Adipose tissue (tissue), 3 donors: ENCODE data around the gene ERFE. TPM values are rescaled to one million over a fixed set of nuclear protein-coding genes. Genes with fewer than 3 reads are reported as not detected.

Source experiments
- H3K27ac ChIP-seq: one replicate; pipeline ENCODE4 v1.5.1; 2013; ENCODE audit warnings: low read depth, low read length
- WGBS, 3 donors: extraction: QIAGEN DNeasy Blood & Tissue Kit; methylation state at CpG; one replicate each; pipeline ENCODE4 v1.1.7; 2013; 5-methylcytosine and 5-hydroxymethylcytosine counted together
- polyA plus RNA-seq, 3 donors: library from polyadenylated mRNA; stranded (reverse); fragments of 200-250 nt; gene quantifications; one replicate each; pipeline ENCODE4 v1.2.3, GENCODE V29; 2013
- donor health status: healthy with polysubstance abuse.
- donor health status: Bipolar disorder and iron deficiency.
- donor health status: healthy.

ERFE gene
- polyA plus RNA-seq, 3 donors, result 0.41 to 2.1 TPM; not detected in 1

DNA sequence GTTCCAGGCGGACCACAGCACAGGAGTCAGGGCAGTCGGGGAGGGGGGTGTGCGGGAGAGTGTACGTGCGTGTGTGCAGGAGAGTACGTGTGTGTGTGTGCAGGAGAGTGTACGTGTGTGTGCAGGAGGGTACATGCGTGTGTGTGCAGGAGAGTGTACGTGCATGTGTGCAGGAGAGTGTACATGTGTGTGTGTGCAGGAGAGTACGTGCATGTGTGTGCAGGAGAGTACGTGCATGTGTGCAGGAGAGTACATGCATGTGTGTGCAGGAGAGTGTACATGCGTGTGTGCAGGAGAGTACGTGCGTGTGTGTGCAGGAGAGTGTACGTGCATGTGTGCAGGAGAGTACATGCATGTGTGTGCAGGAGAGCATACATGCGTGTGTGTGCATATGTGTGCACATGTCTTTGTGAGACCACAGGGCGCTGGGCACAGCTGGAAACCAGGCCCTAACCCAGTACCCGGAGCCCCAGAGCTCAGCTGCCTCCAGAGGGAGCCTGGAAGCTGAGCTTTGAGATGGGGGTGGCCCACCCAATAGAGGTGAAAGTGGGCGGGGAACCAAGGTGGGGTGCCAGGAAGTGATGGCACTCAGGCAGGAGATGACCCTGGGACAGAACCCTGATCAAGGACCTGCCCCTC lies 34.2 kb upstream of the ERFE start:
- WGBS, 3 donors, result 90 to 93% (median 92%) methylated on average over 19 of the region's 19 CpGs
- H3K27ac ChIP-seq, result no peak overlapping the region

DNA sequence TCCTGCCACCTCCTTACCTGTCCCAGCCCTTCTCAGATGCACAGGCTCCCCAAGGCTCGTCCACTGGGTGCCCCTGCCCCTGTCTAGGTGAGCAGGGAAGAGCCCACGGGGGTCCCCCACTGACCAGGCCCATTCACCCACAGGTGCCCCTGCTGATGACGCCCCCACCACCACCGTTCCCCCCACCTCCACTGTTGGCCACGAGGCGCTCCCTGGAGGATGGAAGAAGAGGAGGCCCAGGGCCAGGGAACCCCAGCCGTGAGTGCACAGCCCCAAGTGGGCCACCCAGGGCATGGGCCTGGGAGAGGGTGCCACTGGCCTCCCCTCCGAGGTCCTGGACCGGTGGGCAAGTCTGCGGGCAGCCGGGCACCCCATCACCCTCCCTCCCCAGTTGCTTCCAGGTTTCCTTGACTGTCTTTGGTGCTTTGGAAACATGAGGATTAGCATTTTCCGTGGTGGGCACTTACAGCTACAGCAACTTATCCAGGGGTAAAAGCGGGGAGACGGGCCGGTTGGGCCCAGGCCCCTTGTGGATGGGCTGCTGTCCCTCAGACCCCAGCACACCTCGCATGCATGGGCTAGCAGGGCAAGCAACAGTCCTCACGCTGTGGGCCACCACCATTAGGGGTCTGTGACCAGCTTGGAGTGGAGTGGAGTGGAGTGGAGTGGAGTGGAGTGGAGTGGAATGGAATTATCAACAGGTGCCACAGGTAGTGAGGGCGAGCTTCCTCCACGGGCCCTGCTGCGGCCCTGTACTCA lies 33.5 kb upstream of the ERFE start:
- no peak overlapping the region for H3K27ac ChIP-seq
- WGBS, 3 donors, result 91 to 93% (median 92%) methylated on average over 18 to 20 of the region's 20 CpGs

DNA sequence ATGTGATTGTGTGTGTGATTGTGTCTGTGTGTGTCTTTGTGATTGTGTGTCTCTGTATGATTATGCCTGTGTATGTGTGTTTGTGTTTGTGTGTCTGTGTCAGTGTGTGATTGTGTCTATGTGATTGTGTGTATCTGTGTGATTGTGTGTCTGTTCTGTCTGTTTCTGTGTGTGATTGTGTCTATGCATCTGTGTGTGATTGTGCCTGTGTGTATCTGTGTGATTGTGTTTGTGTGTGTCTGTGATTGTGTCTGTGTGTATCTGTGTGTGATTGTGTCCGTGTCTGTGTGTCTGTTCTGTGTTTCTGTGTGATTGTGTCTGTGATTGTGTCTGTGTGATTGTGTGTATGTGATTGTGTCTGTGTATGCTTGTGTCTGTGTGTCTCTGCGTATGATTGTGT lies 32.4 kb upstream of the ERFE start:
- no peak overlapping the region for H3K27ac ChIP-seq
- 90 to 98% (median 95%) methylated on average over 2 of the region's 2 CpGs for WGBS, 3 donors

GRCh38 chr2:238126775-238127164 lies 32.0 kb upstream of the ERFE start:
- no peak overlapping the region for H3K27ac ChIP-seq
- WGBS, 3 donors, result 87 to 92% (median 91%) methylated on average over 2 of the region's 2 CpGs

DNA sequence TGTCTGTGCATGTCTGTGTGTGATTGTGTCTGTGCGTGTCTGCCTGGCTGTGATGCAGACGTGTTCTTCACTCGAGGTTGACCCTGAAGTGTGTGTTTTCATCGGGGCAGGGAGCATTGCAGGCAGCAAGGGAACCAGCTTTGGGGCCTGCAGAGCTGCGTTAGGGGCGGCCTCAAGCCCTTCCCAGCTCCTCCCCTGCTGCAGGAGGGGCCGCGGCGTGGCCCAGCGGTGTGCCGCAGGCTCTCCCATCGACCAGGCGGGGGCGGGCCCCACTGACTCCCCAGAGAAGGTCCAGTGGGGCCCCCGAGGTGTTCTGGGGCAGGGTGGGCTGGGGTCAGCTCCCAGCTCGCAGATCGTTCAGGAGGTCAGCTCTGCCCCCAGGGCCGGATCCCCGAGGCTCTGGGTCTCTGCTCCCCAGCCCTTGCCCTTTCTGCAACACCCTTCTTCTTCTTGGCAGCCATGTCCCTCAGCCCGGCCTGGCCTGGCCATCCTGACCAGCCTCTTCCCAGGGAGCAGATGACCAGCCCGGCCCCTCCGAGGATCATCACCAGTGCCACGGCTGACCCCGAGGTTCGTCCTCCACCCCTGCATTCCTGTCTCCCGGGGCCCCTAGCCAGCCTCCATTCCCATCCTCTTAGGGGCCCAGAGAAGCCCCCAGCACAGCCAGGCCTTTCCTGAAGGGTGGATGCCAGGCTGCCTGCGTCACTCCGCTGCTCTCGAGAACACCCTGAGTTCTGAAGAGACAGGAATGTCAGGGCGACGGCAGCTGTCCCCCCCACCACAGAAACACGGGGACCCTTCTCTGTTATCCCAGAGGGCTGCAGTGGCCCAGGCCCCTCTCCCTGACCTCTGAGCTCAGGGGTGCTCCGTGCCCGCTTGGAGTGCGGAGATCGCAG lies 31.4 kb upstream of the ERFE start:
- 46 to 59% (median 50%) methylated on average over 33 to 36 of the region's 36 CpGs for WGBS, 3 donors
- no peak overlapping the region for H3K27ac ChIP-seq

GRCh38 chr2:238128061-238128440 lies 30.7 kb upstream of the ERFE start:
- H3K27ac ChIP-seq, result no peak overlapping the region
- 87 to 92% (median 89%) methylated on average over 22 of the region's 22 CpGs for WGBS, 3 donors

GRCh38 chr2:238128534-238129001 lies 30.2 kb upstream of the ERFE start:
- WGBS, 3 donors, result 79 to 83% (median 79%) methylated on average over 26 to 30 of the region's 30 CpGs
- H3K27ac ChIP-seq, result no peak overlapping the region

DNA sequence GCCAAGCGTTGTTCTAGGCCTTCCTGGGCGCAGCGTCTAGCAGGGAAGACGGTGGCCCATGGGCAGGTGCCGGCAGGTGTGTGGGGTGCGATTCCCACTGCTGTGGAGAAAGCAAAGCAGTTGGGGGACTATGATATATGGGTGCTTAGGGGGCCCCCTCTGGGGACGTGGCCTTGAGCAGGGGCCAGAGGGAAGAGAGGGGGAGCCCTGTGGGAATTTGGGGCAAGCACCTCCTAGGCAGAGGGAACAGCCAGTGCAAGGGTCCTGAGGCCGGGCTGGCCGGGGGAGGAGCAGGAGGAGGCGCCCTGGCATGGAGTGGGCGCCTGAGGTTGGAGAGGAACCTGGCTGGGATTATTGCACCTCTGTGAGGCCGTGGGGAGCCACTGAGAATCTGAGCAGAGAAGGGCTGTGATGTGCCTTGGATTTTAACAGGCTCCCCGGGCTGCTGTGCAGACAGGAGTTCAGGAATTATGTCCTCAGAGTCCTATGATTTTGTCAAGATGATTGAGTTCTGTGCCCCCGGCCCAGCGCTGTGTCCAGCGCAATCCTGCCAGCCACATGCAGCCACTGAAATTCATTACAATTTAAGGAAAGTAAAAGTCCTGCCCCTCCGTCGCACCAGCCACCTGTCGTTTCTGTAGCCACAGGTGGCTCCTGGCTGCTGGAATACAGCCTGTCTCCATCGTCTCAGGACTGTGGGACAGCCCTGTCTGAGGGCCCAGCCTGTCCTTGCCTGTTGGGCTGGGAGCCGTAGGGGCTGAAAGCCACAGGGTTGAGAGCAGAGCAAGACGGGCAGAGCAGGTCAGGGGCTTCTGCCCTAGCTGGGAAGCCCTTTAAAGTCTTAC lies 29.4 kb upstream of the ERFE start:
- WGBS, 3 donors, result 86 to 89% (median 88%) methylated on average over 22 of the region's 22 CpGs

DNA sequence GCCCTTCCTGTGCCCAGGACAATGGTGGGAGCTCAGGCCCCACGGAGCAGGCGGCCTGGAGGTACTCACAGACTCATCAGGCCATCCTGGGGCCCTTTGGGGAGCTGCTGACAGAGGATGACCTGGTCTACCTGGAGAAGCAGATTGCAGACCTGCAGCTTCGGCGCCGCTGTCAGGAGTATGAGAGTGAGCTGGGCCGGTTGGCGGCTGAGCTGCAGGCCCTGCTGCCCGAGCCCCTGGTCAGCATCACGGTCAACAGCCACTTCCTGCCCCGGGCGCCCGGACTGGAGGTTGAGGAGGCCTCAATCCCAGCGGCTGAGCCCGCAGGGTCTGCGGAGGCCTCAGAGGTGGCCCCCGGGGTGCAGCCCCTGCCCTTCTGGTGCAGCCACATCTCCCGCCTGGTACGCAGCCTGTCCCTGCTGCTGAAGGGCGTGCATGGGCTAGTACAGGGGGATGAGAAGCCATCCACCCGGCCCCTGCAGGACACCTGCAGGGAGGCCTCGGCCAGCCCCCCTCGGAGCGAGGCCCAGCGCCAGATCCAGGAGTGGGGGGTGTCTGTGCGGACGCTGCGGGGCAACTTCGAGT lies 28.6 kb upstream of the ERFE start:
- no peak overlapping the region for H3K27ac ChIP-seq
- 88 to 92% (median 89%) methylated on average over 27 to 28 of the region's 28 CpGs for WGBS, 3 donors

More for the DNA sequence above, 29.4 kb upstream of the ERFE start:
- no peak overlapping the region for H3K27ac ChIP-seq

GRCh38 chr2:238130696-238131628 lies 27.8 kb upstream of the ERFE start:
- no peak overlapping the region for H3K27ac ChIP-seq
- WGBS, 3 donors, result 91 to 92% (median 92%) methylated on average over 64 to 68 of the region's 68 CpGs

DNA sequence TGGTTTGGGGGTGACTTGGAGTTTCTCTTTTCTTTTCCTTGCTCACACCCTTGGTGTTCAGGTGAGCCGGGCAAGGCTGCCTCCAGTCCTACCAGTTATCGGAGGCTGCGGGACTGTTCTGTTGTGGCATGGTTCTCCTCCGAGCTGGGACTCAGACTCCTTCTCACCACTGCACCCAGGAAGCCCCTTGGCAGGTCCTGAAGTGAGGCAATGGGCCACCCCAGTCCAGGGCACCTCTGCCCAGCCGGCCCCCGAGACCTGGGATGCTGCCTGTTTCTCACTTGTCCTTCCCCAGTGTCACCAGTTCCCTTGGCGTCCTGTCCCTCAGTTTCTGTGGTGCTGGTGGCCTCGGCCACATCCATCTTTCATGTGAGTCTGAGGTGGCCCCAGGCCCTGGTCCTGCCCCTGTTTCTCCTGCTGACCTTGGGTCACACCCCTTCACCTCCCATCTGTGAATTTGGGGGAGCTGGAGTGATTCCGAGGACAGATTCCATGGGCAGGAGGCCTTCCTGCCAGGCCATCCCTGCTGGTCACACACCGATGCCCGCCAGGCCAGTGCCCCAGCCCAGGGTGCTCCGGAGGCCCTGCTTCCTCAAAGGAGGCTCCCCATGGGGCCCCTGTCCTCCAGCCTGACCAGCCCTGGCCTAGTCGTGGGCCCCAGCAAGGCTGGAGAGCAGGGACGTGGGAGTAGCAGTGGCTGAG lies 26.9 kb upstream of the ERFE start:
- 89 to 94% (median 91%) methylated on average over 14 of the region's 14 CpGs for WGBS, 3 donors
- no peak overlapping the region for H3K27ac ChIP-seq

GRCh38 chr2:238132463-238133450 lies 26.0 kb upstream of the ERFE start:
- WGBS, 3 donors, result 90 to 97% (median 90%) methylated on average over 20 to 23 of the region's 23 CpGs
- H3K27ac ChIP-seq, result no peak overlapping the region

GRCh38 chr2:238133499-238134392 lies 25.0 kb upstream of the ERFE start:
- H3K27ac ChIP-seq, result no peak overlapping the region
- whole genome bisulfite sequencing, 3 donors, result 64 to 83% (median 72%) methylated on average over 12 to 14 of the region's 14 CpGs

- no peak overlapping the region for H3K27ac ChIP-seq
- 90 to 94% (median 92%) methylated on average over 11 of the region's 11 CpGs for whole genome bisulfite sequencing, 3 donors
These were observed 24.4 kb upstream of the ERFE start for GRCh38 chr2:238134393-238134785.
